Stimulated activated CD8-positive, alpha-beta memory T cell treated with anti-CD3 and anti-CD28 coated beads, Interleukin-4, amount 100 ng/mL, for 1 hour (primary cell): ENCODE data around the gene PCGF3.
"Not testable (repeated sequence)": the region's sequence is repeated elsewhere in the genome, so short reads cannot be mapped to it uniquely, and the experiment has no call there.

Experiments used
- DNase-seq, 2 donors: peaks; one replicate each; pipeline ENCODE4 v3.0.0-alpha.2; 2020; ENCODE audit warnings: low read depth in 2 of 2, low spot score in 1 of 2

PCGF3 gene

GRCh38 chr4:793941-794621 is 88.4 kb downstream of the PCGF3 start:
- DNase-seq = no peak

GRCh38 chr4:794900-795725 is 89.5 kb downstream of the PCGF3 start:
- DNase-seq = no peak

GRCh38 chr4:795726-796119 is 90.1 kb downstream of the PCGF3 start:
- no peak for DNase-seq

GRCh38 chr4:796206-796605 is 90.6 kb downstream of the PCGF3 start:
- DNase-seq = no peak

GRCh38 chr4:797066-797465 is 91.4 kb downstream of the PCGF3 start:
- DNase-seq = no peak

GRCh38 chr4:801436-802124 is 95.9 kb downstream of the PCGF3 start:
- DNase-seq = no peak

GRCh38 chr4:803884-804283 is 98.3 kb downstream of the PCGF3 start:
- no peak for DNase-seq

- DNase-seq = no peak
These were observed 99.2 kb downstream of the PCGF3 start for GRCh38 chr4:804804-805203.

- not testable (repeated sequence) for DNase-seq
These were observed 101.3 kb downstream of the PCGF3 start for GRCh38 chr4:806979-807378.

- no peak for DNase-seq
These were observed 102.2 kb downstream of the PCGF3 start for GRCh38 chr4:807792-808191.

- no peak for DNase-seq
These were observed 103.4 kb downstream of the PCGF3 start for GRCh38 chr4:808860-809570.

GRCh38 chr4:813900-814299 is 108.3 kb downstream of the PCGF3 start:
- DNase-seq = no peak

GRCh38 chr4:814312-814850 is 108.7 kb downstream of the PCGF3 start:
- no peak for DNase-seq

- no peak for DNase-seq
These were observed 110.0 kb downstream of the PCGF3 start for GRCh38 chr4:815464-816146.

- no peak for DNase-seq
These were observed 112.7 kb downstream of the PCGF3 start for GRCh38 chr4:818106-818921.

- no peak for DNase-seq
These were observed 114.0 kb downstream of the PCGF3 start for GRCh38 chr4:819401-820229.
